ENCODE measurements around the gene PRKCB.
A peak's percentile ranks its signal among the peaks of the same experiment; 100 is the strongest.

GRCh38 chr16:24041834-24042631 lies 206.2 kb downstream of the PRKCB start:
- TF ChIP-seq CTCF (IDR thresholded peaks at IDR 0.05; ENCODE audit: low read depth, low read length) (peak; percentile 72), EZH2phosphoT487 (IDR thresholded peaks at IDR 0.05; ENCODE audit: low read depth) (no peak)

Data from OCI-LY3 (cell line).